Measurements from ENCODE around the gene CROCC2.

The CROCC2 gene

GRCh38 chr2:240946654-240947053, 40.5 kb downstream of the CROCC2 start:
- DNase-seq: no peak

- no peak for DNase-seq
These were observed 41.0 kb downstream of the CROCC2 start for GRCh38 chr2:240947176-240947575.

- no peak for DNase-seq
These were observed 41.5 kb downstream of the CROCC2 start for GRCh38 chr2:240947607-240948006.

GRCh38 chr2:240948086-240948485, 42.0 kb downstream of the CROCC2 start:
- no peak for DNase-seq

- DNase-seq: no peak
These were observed 43.0 kb downstream of the CROCC2 start for GRCh38 chr2:240948905-240949790.

- DNase-seq: no peak
These were observed 43.9 kb downstream of the CROCC2 start for GRCh38 chr2:240949791-240950705.

- DNase-seq: no peak
These were observed 45.0 kb downstream of the CROCC2 start for GRCh38 chr2:240951045-240951594.

GRCh38 chr2:240952496-240953246, 46.5 kb downstream of the CROCC2 start:
- DNase-seq: no peak

GRCh38 chr2:240953426-240954410, 47.6 kb downstream of the CROCC2 start:
- no peak for DNase-seq

GRCh38 chr2:240954436-240955305, 48.5 kb downstream of the CROCC2 start:
- DNase-seq: no peak

- no peak for DNase-seq
These were observed 49.4 kb downstream of the CROCC2 start for GRCh38 chr2:240955306-240956170.

- no peak for DNase-seq
These were observed 50.2 kb downstream of the CROCC2 start for GRCh38 chr2:240956171-240956934.

GRCh38 chr2:240956935-240957655, 51.0 kb downstream of the CROCC2 start:
- no peak for DNase-seq

- DNase-seq: no peak
These were observed 51.7 kb downstream of the CROCC2 start for GRCh38 chr2:240957656-240958365.

GRCh38 chr2:240958366-240959213, 52.5 kb downstream of the CROCC2 start:
- DNase-seq: no peak
